HEK293T (cell line): Measurements from ENCODE around the gene TTLL9.

Experiments
- CTCF ChIA-PET: fragments of 350-600 bp; formaldehyde crosslinking; extraction: SDS; loops from one replicate; lab custom pipeline; 2021; ENCODE audit warnings: antibody characterized with exemption, inconsistent platforms; lab: Yijun Ruan, JAX
- POLR2A ChIA-PET: fragments of 350-600 bp; formaldehyde crosslinking; extraction: SDS; loops from one replicate; lab custom pipeline; 2020; ENCODE audit warnings: antibody characterized with exemption, inconsistent platforms; lab: Yijun Ruan, JAX
- DNase-seq: peaks from one replicate; pipeline ENCODE4 v3.0.0; 2012; ENCODE audit warnings: mixed read lengths; ENCODE audit errors: extremely low spot score
- ARNT ChIP-seq: fragments of 450-650 bp; IDR thresholded peaks from 2 replicates; pipeline ENCODE4 v1.6.1; 2017; ENCODE audit warnings: mild to moderate bottlenecking
- BHLHE40 ChIP-seq: fragments of 450-650 bp; IDR thresholded peaks from 2 replicates; pipeline ENCODE4 v1.6.1; 2016; ENCODE audit warnings: mild to moderate bottlenecking, moderate library complexity, borderline replicate concordance
- CTBP1 ChIP-seq: fragments of 450-650 bp; IDR thresholded peaks from 2 replicates; pipeline ENCODE4 v1.6.1; 2016; ENCODE audit warnings: borderline replicate concordance
- ELF4 ChIP-seq: fragments of 450-650 bp; IDR thresholded peaks from 2 replicates; pipeline ENCODE4 v1.6.1; 2017; ENCODE audit warnings: antibody characterized with exemption
- FOXA1 ChIP-seq: fragments of 450-650 bp; IDR thresholded peaks from 2 replicates; pipeline ENCODE4 v1.6.1; 2016; ENCODE audit warnings: mild to moderate bottlenecking
- FOXK2 ChIP-seq: fragments of 450-650 bp; IDR thresholded peaks from 2 replicates; pipeline ENCODE4 v1.6.1; 2016; ENCODE audit warnings: mild to moderate bottlenecking
- FOXM1 ChIP-seq: fragments of 450-650 bp; IDR thresholded peaks from 2 replicates; pipeline ENCODE4 v1.6.1; 2017; ENCODE audit warnings: mild to moderate bottlenecking, borderline replicate concordance
- HDGF ChIP-seq: fragments of 450-650 bp; IDR thresholded peaks from 2 replicates; pipeline ENCODE4 v1.6.1; 2017; ENCODE audit warnings: antibody characterized with exemption, borderline replicate concordance
- L3MBTL2 ChIP-seq: fragments of 450-650 bp; conservative IDR thresholded peaks from 2 replicates; pipeline ENCODE4 v1.6.1; 2016; ENCODE audit warnings: mild to moderate bottlenecking
- LEF1 ChIP-seq: fragments of 450-650 bp; IDR thresholded peaks from 2 replicates; pipeline ENCODE4 v1.6.1; 2017; ENCODE audit warnings: mild to moderate bottlenecking, borderline replicate concordance
- NFRKB ChIP-seq: fragments of 450-650 bp; IDR thresholded peaks from 2 replicates; pipeline ENCODE4 v1.6.1; 2016; ENCODE audit warnings: mild to moderate bottlenecking, moderate library complexity
- PKNOX1 ChIP-seq: fragments of 450-650 bp; IDR thresholded peaks from 2 replicates; pipeline ENCODE4 v1.6.1; 2016
- SP1 ChIP-seq: fragments of 450-650 bp; IDR thresholded peaks from 2 replicates; pipeline ENCODE4 v1.6.1; 2017
- SUZ12 ChIP-seq: fragments of 450-650 bp; IDR thresholded peaks from 2 replicates; pipeline ENCODE4 v1.6.1; 2016; ENCODE audit warnings: mild to moderate bottlenecking
- TARDBP ChIP-seq: fragments of 450-650 bp; IDR thresholded peaks from 2 replicates; pipeline ENCODE4 v1.6.1; 2016
- ZNF384 ChIP-seq: fragments of 450-650 bp; IDR thresholded peaks from 2 replicates; pipeline ENCODE4 v1.6.1; 2016

Gene TTLL9

GRCh38 chr20:31860390-31861134, 9.9 kb upstream of the TTLL9 start:
- no peak for DNase-seq
- no peak for TF ChIP-seq FOXA1
- TF ChIP-seq FOXM1: no peak
- no peak for TF ChIP-seq HDGF
- no peak for TF ChIP-seq FOXK2
- no peak for TF ChIP-seq LEF1
- TF ChIP-seq BHLHE40: no peak
- TF ChIP-seq SUZ12: no peak
- no peak for TF ChIP-seq TARDBP
- TF ChIP-seq CTBP1: no peak
- TF ChIP-seq ARNT: no peak
- TF ChIP-seq ZNF384: no peak
- no peak for TF ChIP-seq NFRKB
- TF ChIP-seq L3MBTL2: no peak
- ChIA-PET POLR2A (interaction anchor here (0.7 to 1.8 kb wide), 3 partner anchors 9 to 91 kb away, joined by 3 to 7 read pairs (median 5); partner anchors contain the start of genes DUSP15, PDRG1 and TTLL9), CTCF (interaction anchor here (1.0 to 1.5 kb wide), 3 partner anchors 14 to 171 kb away, joined by 3 to 4 read pairs (median 3); no protein-coding TSS in a partner anchor)

- no peak for DNase-seq
- POLR2A ChIA-PET: interaction anchor here (1.4 to 1.8 kb wide), 2 partner anchors 9 to 91 kb away, joined by 5 to 7 read pairs; partner anchors contain the start of genes DUSP15, PDRG1 and TTLL9
- CTCF ChIA-PET: interaction anchor here (1.0 kb wide), 1 partner anchor 38 kb away, joined by 3 read pairs; no protein-coding TSS in a partner anchor
- TF ChIP-seq SP1: no peak
- no peak for TF ChIP-seq CTBP1
- no peak for TF ChIP-seq TARDBP
- TF ChIP-seq HDGF: no peak
- TF ChIP-seq NFRKB: no peak
- no peak for TF ChIP-seq FOXK2
- TF ChIP-seq ZNF384: no peak
- no peak for TF ChIP-seq FOXA1
These were observed 9.4 kb upstream of the TTLL9 start for GRCh38 chr20:31861135-31861384.

DNA sequence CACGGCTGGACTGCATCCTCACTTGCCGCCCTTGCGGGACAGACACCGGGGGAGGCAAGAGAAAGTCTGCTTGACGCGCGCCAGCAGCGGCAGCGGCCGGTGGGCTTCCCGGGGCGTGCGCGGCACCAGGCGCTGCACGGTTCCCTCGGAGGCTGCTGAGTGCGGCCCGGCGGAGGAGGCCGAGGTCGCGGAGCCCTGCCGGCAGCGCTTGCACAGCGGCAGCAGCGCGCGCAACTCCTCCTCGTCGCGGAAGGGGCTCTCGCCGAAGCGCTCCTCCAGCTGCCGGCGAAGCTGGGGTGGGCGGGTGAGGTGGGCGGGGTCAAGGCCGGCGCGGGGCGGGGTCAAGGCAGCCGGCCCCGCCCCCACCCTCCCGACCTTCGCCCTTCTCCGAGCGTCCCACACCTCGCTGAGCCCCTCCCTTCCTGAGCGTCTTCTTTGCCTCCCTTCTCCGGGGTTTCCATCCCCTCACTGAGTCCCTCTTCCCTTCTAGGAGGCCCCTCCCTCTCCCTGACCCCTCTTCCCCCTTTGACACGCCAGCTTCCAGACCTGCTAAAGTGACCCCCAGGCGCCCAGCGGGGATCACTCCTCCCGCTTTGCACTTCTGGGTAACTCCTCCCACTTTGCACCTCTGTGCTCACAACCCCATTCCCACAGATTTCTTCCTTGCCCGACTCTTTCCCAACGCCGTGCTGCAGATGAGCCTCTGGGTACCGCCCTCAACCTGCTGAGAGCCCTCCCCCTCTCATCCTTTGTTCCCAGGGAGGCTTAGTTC, 8.9 kb upstream of the TTLL9 start:
- ChIA-PET CTCF (no interaction called here), POLR2A (no interaction called here)
- peak; percentile 94 for DNase-seq
- TF ChIP-seq FOXK2 (no peak), ELF4 (no peak), NFRKB (no peak), L3MBTL2 (no peak), SP1 (no peak), HDGF (no peak), CTBP1 (no peak), PKNOX1 (no peak), FOXA1 (no peak), LEF1 (no peak), SUZ12 (no peak), FOXM1 (no peak), ARNT (no peak), BHLHE40 (no peak), TARDBP (no peak), ZNF384 (no peak)

GRCh38 chr20:31862157-31862470, 8.3 kb upstream of the TTLL9 start:
- ChIA-PET CTCF (no interaction called here), POLR2A (no interaction called here)
- no peak for DNase-seq
- TF ChIP-seq NFRKB: no peak
- no peak for TF ChIP-seq ARNT
- TF ChIP-seq ELF4: no peak
- no peak for TF ChIP-seq FOXA1
- no peak for TF ChIP-seq SUZ12
- no peak for TF ChIP-seq FOXK2
- no peak for TF ChIP-seq LEF1
- TF ChIP-seq HDGF: no peak
- TF ChIP-seq CTBP1: no peak
- TF ChIP-seq ZNF384: no peak
- no peak for TF ChIP-seq PKNOX1
- TF ChIP-seq BHLHE40: no peak
- TF ChIP-seq TARDBP: no peak

DNA sequence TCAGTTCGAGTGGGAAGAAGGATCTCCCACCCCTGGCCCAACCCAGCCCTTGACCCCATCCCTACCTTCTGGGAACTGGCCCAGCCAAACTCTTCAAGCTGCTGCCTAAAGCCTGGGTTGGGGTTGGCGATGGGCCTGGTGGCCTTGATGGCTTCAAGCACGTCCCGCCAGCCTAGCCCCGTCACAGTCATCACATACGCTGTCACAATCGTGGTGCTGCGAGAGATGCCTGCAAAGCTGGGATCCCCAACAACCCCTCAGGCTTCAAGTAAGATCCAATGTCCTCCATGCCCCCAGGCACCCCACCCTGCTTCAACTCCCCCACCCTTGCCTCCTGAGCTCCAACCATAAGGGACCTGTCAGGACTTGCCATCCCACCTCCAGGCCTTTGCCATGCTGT, 7.9 kb upstream of the TTLL9 start:
- TF ChIP-seq SUZ12 (no peak), FOXM1 (no peak), CTBP1 (no peak), ELF4 (no peak)
- DNase-seq: no peak
- CTCF ChIA-PET: no interaction called here
- POLR2A ChIA-PET: no interaction called here

- ChIA-PET POLR2A (interaction anchor here (1.1 to 1.3 kb wide), 2 partner anchors 12 to 16 kb away, joined by 3 to 4 read pairs; no protein-coding TSS in a partner anchor), CTCF (no interaction called here)
- no peak for DNase-seq
- TF ChIP-seq BHLHE40 (no peak), SUZ12 (no peak), FOXM1 (no peak), HDGF (no peak), ZNF384 (no peak), NFRKB (no peak), FOXA1 (no peak), LEF1 (no peak), CTBP1 (no peak), ELF4 (no peak)
These were observed 6.9 kb upstream of the TTLL9 start for GRCh38 chr20:31863296-31864085.
